ENCODE data around the gene CD300LG.
"Not testable (repeated sequence)": the region's sequence is repeated elsewhere in the genome, so short reads cannot be mapped to it uniquely, and the experiment has no call there.

CD300LG gene

GRCh38 chr17:43826206-43826605, 20.8 kb upstream of the CD300LG start:
- DNase-seq = no peak

GRCh38 chr17:43827596-43827995, 19.4 kb upstream of the CD300LG start:
- DNase-seq = no peak

- no peak for DNase-seq
These were observed 17.2 kb upstream of the CD300LG start for GRCh38 chr17:43829738-43830137.

- no peak for DNase-seq
These were observed 16.4 kb upstream of the CD300LG start for GRCh38 chr17:43830510-43831140.

- no peak for DNase-seq
These were observed 15.3 kb upstream of the CD300LG start for GRCh38 chr17:43831633-43832032.

GRCh38 chr17:43832168-43832975, 14.6 kb upstream of the CD300LG start:
- DNase-seq = no peak

- peak; percentile 56 for DNase-seq
These were observed 13.8 kb upstream of the CD300LG start, which contains the start of gene MPP3 for GRCh38 chr17:43832976-43833829. MPP3 (minus strand) TSS chr17:43833146; CDS start chr17:43831906, 1,240 bp downstream.

- no peak for DNase-seq
These were observed 12.9 kb upstream of the CD300LG start for GRCh38 chr17:43834106-43834505.

- no peak for DNase-seq
These were observed 7.3 kb upstream of the CD300LG start for GRCh38 chr17:43839670-43840108.

- no peak for DNase-seq
These were observed 6.2 kb upstream of the CD300LG start for GRCh38 chr17:43840814-43841213.

- DNase-seq = no peak
These were observed 5.7 kb upstream of the CD300LG start for GRCh38 chr17:43841282-43841681.

GRCh38 chr17:43842091-43842974, 4.6 kb upstream of the CD300LG start:
- DNase-seq = not testable (repeated sequence)

- no peak for DNase-seq
These were observed 4.0 kb upstream of the CD300LG start for GRCh38 chr17:43842975-43843325.

GRCh38 chr17:43844241-43844640, 2.7 kb upstream of the CD300LG start:
- DNase-seq = no peak

GRCh38 chr17:43845766-43846165, 1.2 kb upstream of the CD300LG start:
- no peak for DNase-seq

GRCh38 chr17:43846221-43846712, 709 bp upstream of the CD300LG start:
- DNase-seq = peak; percentile 68

- no peak for DNase-seq
These were observed 1.6 kb downstream of the CD300LG start for GRCh38 chr17:43848601-43849000.

GRCh38 chr17:43849116-43849515, 2.1 kb downstream of the CD300LG start:
- no peak for DNase-seq

- DNase-seq = no peak
These were observed 5.6 kb downstream of the CD300LG start for GRCh38 chr17:43852571-43852970.

- DNase-seq = no peak
These were observed 6.6 kb downstream of the CD300LG start for GRCh38 chr17:43853546-43853945.

- no peak for DNase-seq
These were observed 7.5 kb downstream of the CD300LG start for GRCh38 chr17:43854498-43854897.

GRCh38 chr17:43855061-43855460, 8.1 kb downstream of the CD300LG start:
- DNase-seq = no peak

Measured in CD4-positive, alpha-beta T cell treated with Interleukin-10 for 1 hour (primary cell).